Natural killer cell (primary cell): ENCODE results near the gene LPCAT2. TPM values are rescaled to one million over a fixed set of nuclear protein-coding genes. Genes with fewer than 3 reads are reported as not detected.

Source experiments
- ATAC-seq, 3 donors: fragments of 150-1000 bp in 2 of 3; fragments of 200-7000 bp in 1 of 3; cut with Tn5 transposase; 1 replicate in 1 of 3; 2 replicates in 2 of 3; pipeline ENCODE4 v1.10.0; 2021; ENCODE audit warnings: mild to moderate bottlenecking in 2 of 3, moderate library complexity in 2 of 3
- DNase-seq, 2 donors: peaks; one replicate each; pipeline versions ENCODE4 v3.0.0 to v3.0.0-alpha.2; 2013 to 2021; ENCODE audit warnings: mixed read lengths in 1 of 2
- H3K27ac ChIP-seq: one replicate; pipeline ENCODE4 v1.5.1; 2013; ENCODE audit warnings: mild to moderate bottlenecking, low read length
- H3K27me3 ChIP-seq: one replicate; pipeline ENCODE4 v1.6.1; 2013; ENCODE audit warnings: low read length; ENCODE audit not compliant: control insufficient read depth, insufficient read depth
- H3K36me3 ChIP-seq: one replicate; pipeline ENCODE4 v1.6.1; 2013; ENCODE audit warnings: low read length; ENCODE audit not compliant: control insufficient read depth, insufficient read depth
- H3K4me1 ChIP-seq: one replicate; pipeline ENCODE4 v1.6.1; 2013; ENCODE audit warnings: low read length; ENCODE audit not compliant: control insufficient read depth, insufficient read depth
- H3K4me3 ChIP-seq: one replicate; pipeline ENCODE4 v1.5.1; 2013; ENCODE audit warnings: low read length
- H3K9me3 ChIP-seq: one replicate; pipeline ENCODE4 v1.6.1; 2013; ENCODE audit warnings: low read length; ENCODE audit not compliant: control insufficient read depth, insufficient read depth
- H3K27ac Mint-ChIP-seq, 2 donors: one replicate each; pipeline ENCODE4 v1.8.0; 2022; ENCODE audit warnings: mild to moderate bottlenecking in 2 of 2, mixed read lengths in 2 of 2, moderate library complexity in 1 of 2
- H3K27me3 Mint-ChIP-seq, 2 donors: one replicate each; pipeline ENCODE4 v1.8.0; 2022; ENCODE audit warnings: low read depth in 2 of 2, mixed read lengths in 2 of 2
- H3K36me3 Mint-ChIP-seq: one replicate; pipeline ENCODE4 v1.8.0; 2022; ENCODE audit warnings: mixed read lengths
- H3K4me1 Mint-ChIP-seq, 2 donors: one replicate each; pipeline ENCODE4 v1.8.0; 2022; ENCODE audit warnings: mixed read lengths in 2 of 2
- H3K4me3 Mint-ChIP-seq: one replicate; pipeline ENCODE4 v1.8.0; 2022; ENCODE audit warnings: mild to moderate bottlenecking, moderate library complexity, mixed read lengths
- H3K9me3 Mint-ChIP-seq, 2 donors: one replicate each; pipeline ENCODE4 v1.8.0; 2022; ENCODE audit warnings: mixed read lengths in 2 of 2
- CTCF ChIP-seq: fragments of 200-600 bp; IDR thresholded peaks from one replicate; pipeline ENCODE4 v1.8.0; 2022; ENCODE audit warnings: antibody characterized with exemption
- WGBS: methylation state at CpG from one replicate; pipeline ENCODE4 v1.1.7; 2013; ENCODE audit warnings: missing lambda C conversion rate; ENCODE audit not compliant: insufficient coverage; 5-methylcytosine and 5-hydroxymethylcytosine counted together
- intact Hi-C: fragments of 100-400 bp; cut with micrococcal nuclease; formaldehyde crosslinking; loops from one replicate; pipeline ENCODE4 v1.14.2; 2022
- total RNA-seq, 4 donors: library from RNA; stranded (reverse); fragments of 120-200 nt in 1 of 4; gene quantifications; one replicate each; pipeline versions ENCODE4 v1.2.3 to v1.2.4, GENCODE V29; 2013 to 2022

Gene LPCAT2
- total RNA-seq, 3 donors from 2014 or later (not counting 1 experiment from before 2014, with no cell fraction given) = 1.6 to 23.5 (median 3.1) TPM

GRCh38 chr16:55572439-55572838 is 63.6 kb downstream of the LPCAT2 start:
- Histone ChIP-seq H3K4me3 (no peak overlapping the region), H3K36me3 (no peaks in the 10 kb centered on the region), H3K27ac (no peak overlapping the region), H3K27me3 (no peaks in the 10 kb centered on the region), H3K9me3 (no peaks in the 10 kb centered on the region), H3K4me1 (no peaks in the 10 kb centered on the region)
- no peak for ATAC-seq
- Mint-ChIP-seq H3K27ac (no peak overlapping the region), H3K36me3 (no peaks in the 10 kb centered on the region), H3K4me3 (no peak overlapping the region), H3K9me3 (no peaks in the 10 kb centered on the region), H3K4me1 (no peaks in the 10 kb centered on the region), H3K27me3 (peaks cover 0 to 3% of the 10 kb centered on the region in 2 donors)
- DNase-seq = no peak
- no peak for TF ChIP-seq CTCF
- intact Hi-C loops = no loop called here
- WGBS = 78% methylated on average over 3 of the region's 4 CpGs

- intact Hi-C loops = no loop called here
- WGBS = 60% methylated on average over 1 of the region's 2 CpGs
- Histone ChIP-seq H3K4me1 (no peaks in the 10 kb centered on the region), H3K27me3 (no peaks in the 10 kb centered on the region), H3K36me3 (no peaks in the 10 kb centered on the region), H3K27ac (no peak overlapping the region), H3K4me3 (no peak overlapping the region), H3K9me3 (no peaks in the 10 kb centered on the region)
- no peak for DNase-seq
- Mint-ChIP-seq H3K36me3 (no peaks in the 10 kb centered on the region), H3K4me3 (no peak overlapping the region), H3K27me3 (peaks cover 0 to 3% of the 10 kb centered on the region in 2 donors), H3K27ac (no peak overlapping the region), H3K9me3 (no peaks in the 10 kb centered on the region), H3K4me1 (no peaks in the 10 kb centered on the region)
- TF ChIP-seq CTCF = no peak
- no peak for ATAC-seq
These were observed 65.9 kb downstream of the LPCAT2 start for GRCh38 chr16:55574811-55575210.

GRCh38 chr16:55575496-55575895 is 66.6 kb downstream of the LPCAT2 start:
- TF ChIP-seq CTCF = no peak
- DNase-seq (no peak), ATAC-seq (no peak)
- no peak overlapping the region for H3K27ac ChIP-seq
- H3K4me3 ChIP-seq = no peak overlapping the region
- no peaks in the 10 kb centered on the region for H3K36me3 ChIP-seq
- no peaks in the 10 kb centered on the region for H3K9me3 Mint-ChIP-seq
- no peaks in the 10 kb centered on the region for H3K27me3 ChIP-seq
- no peaks in the 10 kb centered on the region for H3K4me1 ChIP-seq
- no peaks in the 10 kb centered on the region for H3K4me1 Mint-ChIP-seq
- no peaks in the 10 kb centered on the region for H3K36me3 Mint-ChIP-seq
- intact Hi-C loops = no loop called here
- H3K9me3 ChIP-seq = no peaks in the 10 kb centered on the region
- WGBS = 64% methylated on average over 1 of the region's 1 CpG
- H3K4me3 Mint-ChIP-seq = no peak overlapping the region
- peaks cover 0 to 3% of the 10 kb centered on the region in 2 donors for H3K27me3 Mint-ChIP-seq
- H3K27ac Mint-ChIP-seq = no peak overlapping the region

- WGBS = 89% methylated on average over 2 of the region's 2 CpGs
- H3K27ac ChIP-seq = no peak overlapping the region
- DNase-seq = no peak
- no peaks in the 10 kb centered on the region for H3K36me3 ChIP-seq
- no peak overlapping the region for H3K4me3 ChIP-seq
- no peaks in the 10 kb centered on the region for H3K4me1 ChIP-seq
- Mint-ChIP-seq H3K4me1 (no peaks in the 10 kb centered on the region), H3K4me3 (no peak overlapping the region), H3K27ac (no peak overlapping the region), H3K27me3 (peaks cover 0 to 3% of the 10 kb centered on the region in 2 donors), H3K9me3 (no peaks in the 10 kb centered on the region), H3K36me3 (no peaks in the 10 kb centered on the region)
- H3K27me3 ChIP-seq = no peaks in the 10 kb centered on the region
- no peak for TF ChIP-seq CTCF
- intact Hi-C loops = no loop called here
- H3K9me3 ChIP-seq = no peaks in the 10 kb centered on the region
- no peak for ATAC-seq
These were observed 67.5 kb downstream of the LPCAT2 start for GRCh38 chr16:55576384-55576783.
